Activated naive CD8-positive, alpha-beta T cell (primary cell): Measurements from ENCODE around the gene PRRX2.

Source experiments
- H3K27ac Mint-ChIP-seq: one replicate; pipeline ENCODE4 v1.8.0; 2021; ENCODE audit warnings: mixed read lengths
- H3K27me3 Mint-ChIP-seq: one replicate; pipeline ENCODE4 v1.8.0; 2021; ENCODE audit warnings: mixed read lengths
- H3K36me3 Mint-ChIP-seq: one replicate; pipeline ENCODE4 v1.8.0; 2021; ENCODE audit warnings: mixed read lengths
- H3K4me1 Mint-ChIP-seq: one replicate; pipeline ENCODE4 v1.8.0; 2021; ENCODE audit warnings: low read depth, mixed read lengths
- H3K4me3 Mint-ChIP-seq: one replicate; pipeline ENCODE4 v1.8.0; 2021; ENCODE audit warnings: mild to moderate bottlenecking, mixed read lengths
- H3K9me3 Mint-ChIP-seq: one replicate; pipeline ENCODE4 v1.8.0; 2021; ENCODE audit warnings: low read depth, mixed read lengths

The PRRX2 gene

DNA sequence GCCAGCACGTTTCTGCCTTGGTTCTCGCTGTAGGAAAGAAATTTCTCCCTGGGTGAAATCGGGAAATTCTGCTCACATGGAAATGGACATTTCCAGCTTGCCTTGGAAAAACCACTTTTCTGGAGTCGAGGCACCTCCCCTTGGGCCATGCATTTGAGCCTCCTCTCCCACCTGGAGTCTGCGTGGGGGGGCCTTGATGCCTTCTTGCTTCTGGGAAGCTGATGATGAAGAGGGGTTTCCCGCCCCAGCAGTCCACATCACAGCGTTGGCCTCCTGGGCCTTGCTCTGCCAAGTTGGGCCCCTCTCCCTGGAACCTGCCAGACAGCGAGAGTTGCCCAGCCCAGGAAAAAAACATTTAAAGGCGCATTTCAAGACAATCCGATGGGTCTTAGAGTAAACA lies 21.7 kb upstream of the PRRX2 start:
- Mint-ChIP-seq H3K9me3 (no peaks in the 10 kb centered on the region), H3K27me3 (no peaks in the 10 kb centered on the region), H3K36me3 (no peaks in the 10 kb centered on the region), H3K4me1 (peaks cover 14% of the 10 kb centered on the region), H3K4me3 (peak overlapping the region; percentile 13), H3K27ac (peak overlapping the region; percentile 22)

DNA sequence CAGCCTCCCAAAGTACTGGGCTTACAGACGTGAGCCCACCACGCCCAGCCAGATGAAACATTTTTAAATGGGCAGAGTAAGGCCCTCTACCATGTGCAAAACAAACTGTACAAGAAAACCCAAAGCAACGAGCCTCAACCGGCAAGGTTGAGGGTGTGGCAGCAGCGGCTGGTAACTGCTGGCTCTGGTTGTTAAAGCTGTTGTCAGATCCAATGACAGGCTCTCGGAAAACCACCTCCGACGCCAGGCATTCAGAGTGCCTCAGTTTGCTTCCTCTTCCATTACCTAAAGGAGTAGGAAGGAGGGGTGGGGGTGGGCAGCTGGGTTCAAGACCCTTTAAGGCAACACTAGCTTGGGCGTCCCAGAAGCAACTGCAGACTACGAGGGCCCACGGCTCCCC lies 21.1 kb upstream of the PRRX2 start:
- Mint-ChIP-seq H3K27ac (no peak overlapping the region), H3K27me3 (no peaks in the 10 kb centered on the region), H3K4me1 (peaks cover 14% of the 10 kb centered on the region), H3K9me3 (no peaks in the 10 kb centered on the region), H3K4me3 (no peak overlapping the region), H3K36me3 (no peaks in the 10 kb centered on the region)

DNA sequence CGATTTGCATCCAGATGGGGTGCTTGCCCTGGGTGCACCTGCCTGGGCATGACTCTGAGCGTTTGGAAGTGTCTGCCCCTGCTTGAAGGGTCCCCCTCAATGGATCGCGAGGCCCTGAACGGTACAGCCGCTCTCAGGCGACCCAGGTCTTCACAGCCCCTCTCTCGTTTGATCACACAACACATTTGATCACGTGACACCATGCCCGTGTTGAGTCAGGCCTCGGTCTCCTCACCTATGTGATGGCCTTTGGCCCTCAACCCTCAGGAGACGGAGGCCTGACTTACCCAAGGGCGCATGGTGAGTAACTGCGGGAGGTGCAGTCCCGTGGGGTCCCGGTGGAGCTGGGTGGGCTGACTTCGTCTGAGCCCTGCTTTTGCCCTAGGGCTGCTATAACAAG lies 20.5 kb upstream of the PRRX2 start:
- no peak overlapping the region for H3K4me3 Mint-ChIP-seq

DNA sequence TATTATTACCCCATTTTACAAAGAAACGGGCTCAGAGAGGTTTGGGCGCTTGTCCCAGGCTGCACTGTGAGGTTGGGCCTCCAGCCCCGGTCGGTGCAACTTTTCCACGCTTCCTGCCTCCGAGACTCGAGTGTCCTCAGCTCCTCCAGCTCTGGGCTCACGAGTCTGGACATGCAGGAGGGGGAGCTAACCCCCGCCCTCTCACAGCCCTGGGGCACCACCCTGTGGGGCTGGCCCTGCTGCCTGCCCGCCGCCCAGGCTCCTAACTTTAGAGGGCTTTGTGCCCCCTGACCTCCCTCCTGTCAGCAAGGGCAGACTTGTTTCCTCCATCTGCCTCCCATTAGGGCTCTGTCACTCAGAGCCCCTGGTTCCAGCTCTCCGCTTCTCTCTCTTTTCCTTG lies 19.2 kb upstream of the PRRX2 start:
- Mint-ChIP-seq H3K4me3 (no peak overlapping the region), H3K4me1 (peaks cover 3% of the 10 kb centered on the region), H3K27me3 (no peaks in the 10 kb centered on the region), H3K9me3 (no peaks in the 10 kb centered on the region), H3K27ac (no peak overlapping the region), H3K36me3 (no peaks in the 10 kb centered on the region)

More for the DNA sequence above, 20.5 kb upstream of the PRRX2 start:
- no peaks in the 10 kb centered on the region for H3K27me3 Mint-ChIP-seq
- H3K9me3 Mint-ChIP-seq: no peaks in the 10 kb centered on the region
- no peak overlapping the region for H3K27ac Mint-ChIP-seq
- H3K36me3 Mint-ChIP-seq: no peaks in the 10 kb centered on the region
- H3K4me1 Mint-ChIP-seq: peaks cover 12% of the 10 kb centered on the region

DNA sequence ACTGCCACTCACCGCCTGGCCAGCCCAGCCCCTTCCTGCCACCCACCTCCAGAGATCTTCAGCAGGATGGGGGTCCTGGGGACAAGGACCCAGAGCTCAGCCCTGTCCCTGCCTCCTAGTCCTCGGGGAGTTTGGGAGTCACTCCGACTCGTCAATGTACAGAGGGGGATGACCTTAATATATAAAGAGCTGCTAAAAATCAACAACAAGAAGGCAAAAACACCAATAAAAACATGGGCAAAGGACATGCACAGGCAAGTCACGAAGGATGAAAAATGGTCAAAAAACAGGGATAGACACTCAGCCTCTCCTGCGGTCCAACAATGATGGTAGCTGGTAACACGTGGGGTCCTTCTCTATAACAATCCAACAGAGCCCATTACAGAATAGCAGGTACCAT lies 18.8 kb upstream of the PRRX2 start:
- Mint-ChIP-seq H3K27ac (no peak overlapping the region), H3K4me3 (no peak overlapping the region), H3K9me3 (no peaks in the 10 kb centered on the region), H3K27me3 (no peaks in the 10 kb centered on the region), H3K4me1 (peaks cover 1% of the 10 kb centered on the region), H3K36me3 (no peaks in the 10 kb centered on the region)

DNA sequence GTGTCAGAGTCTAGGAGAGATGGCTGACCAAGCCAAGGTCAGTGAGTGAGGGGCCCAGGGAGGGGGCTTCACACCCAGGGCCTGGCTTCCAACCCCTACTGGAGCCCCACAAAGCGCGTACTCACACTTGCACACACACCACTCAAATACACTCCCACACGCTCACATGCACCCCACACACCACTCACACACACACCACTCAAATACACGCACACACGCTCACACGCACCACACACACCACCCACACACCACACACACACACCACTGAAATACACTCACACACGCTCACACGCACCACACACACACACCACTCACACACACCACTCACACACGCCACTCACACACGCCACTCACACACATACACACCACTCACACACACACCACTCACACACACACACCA lies 17.8 kb upstream of the PRRX2 start:
- Mint-ChIP-seq H3K9me3 (no peaks in the 10 kb centered on the region), H3K27me3 (no peaks in the 10 kb centered on the region), H3K27ac (no peak overlapping the region), H3K4me1 (no peaks in the 10 kb centered on the region), H3K36me3 (no peaks in the 10 kb centered on the region), H3K4me3 (no peak overlapping the region)

DNA sequence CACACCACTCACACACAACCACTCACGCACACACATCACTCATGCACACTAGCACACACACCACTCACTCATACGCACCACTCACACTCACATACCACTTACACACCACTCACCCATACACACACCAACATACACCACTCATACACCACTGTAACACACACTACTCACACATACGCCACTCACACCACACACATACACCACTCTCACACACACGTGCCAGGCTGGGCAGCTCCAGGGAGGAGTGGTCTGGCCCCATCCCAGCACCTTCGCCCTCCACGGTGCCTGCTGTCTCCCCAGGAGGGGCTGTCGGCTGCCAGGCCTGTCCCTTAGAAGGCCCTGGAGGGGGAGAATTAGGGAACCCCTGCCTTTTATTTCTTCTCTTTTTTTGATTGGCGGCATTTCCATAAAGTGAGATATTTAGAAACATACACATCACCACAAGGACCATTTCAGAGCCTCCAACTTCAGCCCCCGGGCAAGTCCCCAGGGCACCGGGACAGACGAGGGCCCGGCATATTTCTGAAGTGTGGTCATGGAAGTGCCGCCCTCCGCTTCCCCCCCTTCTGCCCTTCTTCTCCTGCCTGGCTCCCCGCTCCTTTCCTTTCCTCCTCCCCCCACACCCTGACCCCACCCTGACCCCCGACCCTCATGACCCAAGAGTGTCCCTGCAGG lies 17.2 kb upstream of the PRRX2 start:
- H3K9me3 Mint-ChIP-seq: no peaks in the 10 kb centered on the region
- no peaks in the 10 kb centered on the region for H3K27me3 Mint-ChIP-seq
- H3K36me3 Mint-ChIP-seq: no peaks in the 10 kb centered on the region
- no peak overlapping the region for H3K4me3 Mint-ChIP-seq
- H3K4me1 Mint-ChIP-seq: no peaks in the 10 kb centered on the region
- H3K27ac Mint-ChIP-seq: no peak overlapping the region

DNA sequence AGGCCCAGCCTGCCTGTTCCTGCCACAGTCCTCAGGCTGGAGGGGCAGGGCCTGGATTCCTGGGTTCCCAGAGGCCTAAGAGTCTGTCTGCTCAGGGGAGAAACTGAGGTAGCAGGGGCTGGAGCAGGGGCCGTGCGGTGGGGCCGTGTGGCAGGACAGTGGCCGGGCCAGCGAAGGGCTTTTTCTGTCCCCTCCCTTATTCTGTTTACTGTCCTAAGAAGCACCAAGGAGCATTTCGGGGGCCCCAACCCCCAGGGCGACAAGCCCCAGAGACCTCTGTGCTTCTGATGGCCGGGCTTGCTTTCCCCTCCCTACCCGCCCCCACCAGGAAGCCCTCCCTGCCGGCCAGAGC lies 16.7 kb upstream of the PRRX2 start:
- Mint-ChIP-seq H3K36me3 (no peaks in the 10 kb centered on the region), H3K27me3 (no peaks in the 10 kb centered on the region), H3K9me3 (no peaks in the 10 kb centered on the region), H3K4me3 (no peak overlapping the region), H3K27ac (no peak overlapping the region), H3K4me1 (no peaks in the 10 kb centered on the region)

DNA sequence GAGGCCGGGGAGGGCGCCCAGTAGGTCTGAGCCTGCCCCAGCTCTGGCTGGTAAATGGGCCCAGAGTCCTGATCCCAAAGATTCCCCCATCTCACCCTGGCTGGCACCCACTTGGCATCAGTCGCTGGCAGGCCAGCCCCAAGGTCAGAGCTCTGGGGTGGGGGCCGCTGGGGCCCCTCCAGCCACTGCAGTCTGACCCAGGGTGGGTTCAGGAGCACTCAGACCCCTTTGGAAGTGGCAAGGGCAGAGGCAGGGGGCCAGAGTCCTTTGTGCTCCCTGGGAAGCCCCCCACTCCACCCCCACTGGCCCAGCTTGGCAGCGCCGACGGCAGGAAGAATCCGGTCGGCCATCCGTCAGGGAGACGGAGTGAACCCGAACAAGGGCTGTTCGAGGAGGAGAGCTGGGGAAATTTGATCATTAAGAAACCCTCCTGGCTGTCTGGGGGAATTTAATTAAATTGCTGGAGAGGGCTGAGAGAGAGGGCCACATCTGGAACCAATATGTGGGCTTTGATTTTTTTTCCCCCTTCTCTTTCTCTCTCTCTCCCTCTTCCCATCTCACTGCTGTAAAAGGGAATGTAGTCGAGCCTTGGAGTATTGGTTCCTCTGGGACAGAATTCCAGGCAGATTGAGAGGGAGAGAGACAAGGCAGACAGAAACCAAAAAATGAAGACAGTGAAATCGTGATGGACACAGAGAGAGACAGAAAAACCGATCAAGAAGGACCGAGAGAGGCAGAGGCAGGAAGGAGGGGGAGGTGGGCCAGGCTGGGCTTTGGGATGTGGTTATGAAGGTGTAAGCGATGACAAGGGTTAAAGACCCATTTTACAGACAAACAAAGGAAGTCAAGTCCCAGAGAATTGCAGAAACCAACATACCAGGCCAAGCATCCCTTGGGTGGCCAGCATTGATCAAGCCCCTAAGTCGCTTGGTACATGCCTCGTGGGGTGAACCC lies 15.4 kb upstream of the PRRX2 start:
- no peaks in the 10 kb centered on the region for H3K27me3 Mint-ChIP-seq
- no peak overlapping the region for H3K4me3 Mint-ChIP-seq
- no peak overlapping the region for H3K27ac Mint-ChIP-seq
- no peaks in the 10 kb centered on the region for H3K36me3 Mint-ChIP-seq
- no peaks in the 10 kb centered on the region for H3K9me3 Mint-ChIP-seq
- H3K4me1 Mint-ChIP-seq: no peaks in the 10 kb centered on the region

DNA sequence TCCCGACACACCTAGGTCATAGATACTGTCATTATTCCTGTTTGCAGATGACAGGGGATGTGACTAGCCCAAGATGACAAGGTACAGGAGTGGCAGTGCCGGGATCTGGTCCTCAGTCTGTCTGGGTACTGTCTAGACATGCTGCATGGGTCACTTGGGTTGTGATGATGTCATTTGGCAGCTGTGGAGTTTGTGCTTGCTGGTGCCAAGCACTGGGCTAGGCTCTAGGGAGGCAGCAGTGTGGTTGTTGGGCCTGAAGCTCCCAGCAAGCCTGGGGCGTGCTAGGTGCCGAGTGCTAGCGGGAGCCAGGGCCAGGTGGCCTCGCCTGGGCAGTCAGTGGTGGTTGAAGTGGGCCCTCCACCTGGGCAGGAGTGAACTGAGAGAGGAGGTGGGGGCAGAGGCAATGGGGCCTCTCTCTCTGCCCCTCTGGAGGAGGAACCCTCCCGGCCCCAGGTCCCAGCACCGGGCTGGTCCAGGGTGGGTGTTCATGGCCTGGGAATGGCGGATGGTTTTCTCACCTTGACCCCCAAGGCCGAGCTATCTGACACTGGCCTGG lies 14.7 kb upstream of the PRRX2 start:
- Mint-ChIP-seq H3K27ac (no peak overlapping the region), H3K9me3 (no peaks in the 10 kb centered on the region), H3K27me3 (no peaks in the 10 kb centered on the region), H3K4me3 (no peak overlapping the region), H3K4me1 (no peaks in the 10 kb centered on the region), H3K36me3 (no peaks in the 10 kb centered on the region)

DNA sequence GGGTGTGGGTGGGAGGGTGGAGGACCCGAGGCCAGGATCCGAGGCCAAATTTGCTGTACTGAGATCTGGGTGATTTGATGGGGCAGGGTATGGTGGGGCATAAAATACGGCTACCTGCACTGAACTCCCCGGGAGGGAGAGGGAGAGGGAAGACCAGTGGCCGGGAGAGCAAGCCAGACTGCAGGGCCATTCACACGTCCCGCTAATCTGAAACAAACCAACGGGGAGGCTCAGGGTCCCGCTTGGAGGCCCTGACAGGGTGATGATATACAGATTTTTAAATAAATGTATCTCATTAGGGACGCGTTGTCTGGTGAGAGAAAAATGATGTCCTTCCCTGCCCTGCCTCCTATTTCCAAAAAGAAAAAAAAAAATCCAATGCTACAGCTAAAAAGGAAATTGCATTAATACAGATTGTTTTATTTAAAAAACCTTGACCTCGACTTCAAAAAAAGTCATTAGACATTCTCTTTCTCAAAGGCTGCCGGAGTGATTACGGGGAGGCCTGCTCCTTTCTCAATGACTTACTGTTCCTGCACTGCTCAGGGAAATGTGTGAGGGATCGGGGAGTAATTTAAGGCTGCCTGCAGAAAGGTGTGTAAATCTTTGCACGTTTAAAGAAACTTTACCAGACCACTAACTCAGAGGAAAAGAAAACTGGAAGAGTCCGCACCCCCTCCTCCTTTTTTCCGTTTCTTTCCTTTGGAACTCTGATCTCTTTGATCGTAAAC lies 11.5 kb upstream of the PRRX2 start:
- H3K27me3 Mint-ChIP-seq: no peaks in the 10 kb centered on the region
- H3K4me1 Mint-ChIP-seq: no peaks in the 10 kb centered on the region
- no peak overlapping the region for H3K4me3 Mint-ChIP-seq

DNA sequence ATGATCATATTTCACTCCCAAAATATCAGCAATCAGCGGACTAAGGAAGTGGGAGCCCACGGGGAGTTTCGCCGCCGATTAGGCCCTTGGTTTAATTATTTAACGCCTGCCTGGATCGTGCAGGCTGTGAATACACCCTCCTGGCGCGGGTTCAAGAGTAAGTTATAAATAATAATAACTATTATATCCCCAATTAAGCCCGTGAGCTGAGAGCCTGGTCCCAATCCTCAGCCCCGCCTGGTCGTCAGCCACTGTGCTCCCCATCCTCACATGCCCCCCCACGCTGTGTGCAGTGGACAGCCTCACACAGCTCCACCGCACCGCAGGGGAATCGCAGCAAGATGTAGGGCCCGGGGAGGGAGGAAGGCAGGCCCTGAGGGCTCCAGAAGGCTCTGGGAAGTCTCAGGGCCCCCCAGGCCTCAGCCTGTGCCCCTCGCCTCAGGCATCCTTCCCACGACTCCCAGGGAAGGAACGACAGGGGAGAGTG lies 10.8 kb upstream of the PRRX2 start:
- Mint-ChIP-seq H3K4me1 (no peaks in the 10 kb centered on the region), H3K36me3 (no peaks in the 10 kb centered on the region), H3K27ac (no peak overlapping the region), H3K9me3 (no peaks in the 10 kb centered on the region), H3K27me3 (no peaks in the 10 kb centered on the region), H3K4me3 (no peak overlapping the region)

More for the DNA sequence above, 11.5 kb upstream of the PRRX2 start:
- Mint-ChIP-seq H3K9me3 (no peaks in the 10 kb centered on the region), H3K27ac (no peak overlapping the region), H3K36me3 (no peaks in the 10 kb centered on the region)

DNA sequence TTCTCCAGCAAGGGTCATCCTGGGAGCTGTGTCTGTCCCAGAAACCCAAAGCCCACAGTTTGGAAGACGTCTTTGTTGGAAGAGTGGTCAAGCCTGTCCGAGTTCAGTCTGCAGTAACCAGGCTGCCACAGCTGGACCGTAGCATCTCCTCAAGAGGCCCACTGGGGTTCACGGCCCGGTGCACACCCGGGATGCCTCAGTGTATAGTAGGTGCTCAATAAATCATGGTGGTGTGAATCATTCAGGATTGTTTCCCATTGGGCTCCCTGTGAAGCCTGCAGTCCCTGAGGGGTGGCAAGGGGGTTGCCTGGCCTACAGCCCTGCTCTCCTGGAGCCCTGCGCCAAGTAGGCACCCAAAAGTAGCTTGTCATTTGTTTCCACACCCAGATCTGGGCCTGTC lies 10.3 kb upstream of the PRRX2 start:
- Mint-ChIP-seq H3K36me3 (no peaks in the 10 kb centered on the region), H3K27me3 (no peaks in the 10 kb centered on the region)

DNA sequence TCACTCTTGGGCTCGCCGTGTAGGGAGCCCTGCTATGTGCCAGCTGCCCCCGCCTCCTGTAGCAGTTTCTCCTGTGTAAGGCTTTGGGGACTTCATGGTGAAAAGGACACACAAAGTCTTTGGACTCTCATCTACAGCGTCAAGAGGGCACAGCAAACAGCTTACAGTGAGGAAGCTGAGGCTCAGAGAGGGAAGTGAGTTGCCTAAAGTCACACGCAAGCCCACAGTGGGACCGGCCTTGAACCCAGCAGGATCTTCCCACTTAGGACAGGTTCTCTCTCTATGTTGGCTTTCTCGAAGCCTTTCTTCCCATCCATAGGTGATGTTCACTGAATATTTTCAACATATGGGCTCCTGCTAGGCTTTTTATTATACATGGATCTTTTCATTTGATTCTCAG lies 9.8 kb upstream of the PRRX2 start:
- no peaks in the 10 kb centered on the region for H3K9me3 Mint-ChIP-seq

More for the DNA sequence above, 10.3 kb upstream of the PRRX2 start:
- Mint-ChIP-seq H3K4me1 (no peaks in the 10 kb centered on the region), H3K27ac (no peak overlapping the region), H3K4me3 (no peak overlapping the region), H3K9me3 (no peaks in the 10 kb centered on the region)

More for the DNA sequence above, 9.8 kb upstream of the PRRX2 start:
- Mint-ChIP-seq H3K4me3 (no peak overlapping the region), H3K4me1 (no peaks in the 10 kb centered on the region), H3K27ac (no peak overlapping the region), H3K27me3 (no peaks in the 10 kb centered on the region), H3K36me3 (no peaks in the 10 kb centered on the region)
